A549 (cell line): Measurements from ENCODE around the gene DUSP2. TPM values are rescaled to one million over a fixed set of nuclear protein-coding genes. Genes with fewer than 3 reads are reported as not detected.

Experiments
- ATAC-seq, 2 experiments: fragments of 200-7000 bp in 1 of 2; fragments of >200 bp in 1 of 2; cut with Nextera tagmentation in 1 of 2; cut with Tn5 transposase in 1 of 2; 3 replicates each; pipeline versions ENCODE4 v1.8.0 to v1.9.1; 2018 to 2020; ENCODE audit warnings: mild to moderate bottlenecking in 1 of 2, moderate library complexity in 1 of 2
- CTCF ChIA-PET: fragments of 300-600 bp; sonication (Branson Sonifier 250); formaldehyde crosslinking; extraction: SDS; loops from one replicate; lab custom pipeline; 2021; ENCODE audit warnings: antibody characterized with exemption, inconsistent platforms; lab: Yijun Ruan, JAX
- POLR2A ChIA-PET: fragments of 350-600 bp; formaldehyde crosslinking; extraction: SDS; loops from one replicate; lab custom pipeline; 2021; ENCODE audit warnings: antibody characterized with exemption, inconsistent platforms; lab: Yijun Ruan, JAX
- DNase-seq, 2 experiments: peaks; one replicate each; pipeline versions ENCODE4 v3.0.0 to v3.0.0-alpha.2; 2011 to 2016; ENCODE audit warnings: low read depth in 1 of 2, low spot score in 1 of 2
- FAIRE-seq: peaks from 2 replicates; lab custom pipeline; 2011; peaks lifted over from hg19 to GRCh38; lab: Jason Lieb, UNC
- H3K27ac ChIP-seq, 2 experiments: fragments of >200 bp; sonication (Bioruptor Twin); formaldehyde crosslinking; 3 replicates each; pipeline ENCODE4 v1.5.1; 2016 to 2017
- H3K4me1 ChIP-seq: fragments of >200 bp; sonication (Bioruptor Twin); formaldehyde crosslinking; 3 replicates; pipeline ENCODE4 v1.6.1; 2016
- H3K4me2 ChIP-seq: fragments of >200 bp; sonication (Bioruptor Twin); formaldehyde crosslinking; 3 replicates; pipeline ENCODE4 v1.6.1; 2016
- H3K4me3 ChIP-seq: fragments of >200 bp; sonication (Bioruptor Twin); formaldehyde crosslinking; 3 replicates; pipeline ENCODE4 v1.5.1; 2016
- H3K9me3 ChIP-seq: fragments of >200 bp; sonication (Bioruptor Twin); formaldehyde crosslinking; 3 replicates; pipeline ENCODE4 v1.6.1; 2016
- CEBPB ChIP-seq, 2 experiments: fragments of >200 bp in 1 of 2; sonication (Bioruptor Twin) in 1 of 2; formaldehyde crosslinking in 1 of 2; IDR thresholded peaks; 2 replicates each; pipeline ENCODE4 v1.6.1; 2012 to 2016
- CHD2 ChIP-seq: fragments of 150-350 bp; IDR thresholded peaks from 2 replicates; pipeline ENCODE4 v1.6.1; 2014; ENCODE audit warnings: low read length; ENCODE audit not compliant: partially characterized antibody
- EHF ChIP-seq: fragments of 250-450 bp; sonication (Bioruptor Pico); IDR thresholded peaks from 2 replicates; pipeline ENCODE4 v1.5.0; 2020; ENCODE audit warnings: mild to moderate bottlenecking
- ESRRA ChIP-seq: fragments of 150-350 bp; IDR thresholded peaks from 2 replicates; pipeline ENCODE4 v1.6.1; 2014; ENCODE audit warnings: mild to moderate bottlenecking, low read length, borderline replicate concordance
- FOXS1 ChIP-seq: fragments of 250-450 bp; sonication (Bioruptor Pico); IDR thresholded peaks from 2 replicates; pipeline ENCODE4 v1.5.0; 2020; ENCODE audit warnings: mild to moderate bottlenecking, moderate library complexity
- HEYL ChIP-seq: fragments of 250-450 bp; sonication (Bioruptor Pico); IDR thresholded peaks from 2 replicates; pipeline ENCODE4 v1.8.0; 2021; ENCODE audit warnings: mild to moderate bottlenecking, moderate library complexity
- HOXA7 ChIP-seq: fragments of 250-450 bp; sonication (Bioruptor Pico); IDR thresholded peaks from 2 replicates; pipeline ENCODE4 v1.5.0; 2020; ENCODE audit warnings: mild to moderate bottlenecking, moderate library complexity
- HOXB5 ChIP-seq: fragments of 250-450 bp; sonication (Bioruptor Pico); IDR thresholded peaks from 2 replicates; pipeline ENCODE4 v1.5.0; 2020; ENCODE audit warnings: mild to moderate bottlenecking, moderate library complexity
- MYC ChIP-seq: IDR thresholded peaks from 2 replicates; pipeline ENCODE4 v1.6.1; 2012; ENCODE audit warnings: mild to moderate bottlenecking, inconsistent platforms, low read length, improper control_type of control experiment, borderline replicate concordance
- NFE2L2 ChIP-seq: fragments of 150-350 bp; conservative IDR thresholded peaks from 2 replicates; pipeline ENCODE4 v1.6.1; 2014; ENCODE audit warnings: low read length
- NPAS2 ChIP-seq: fragments of 250-450 bp; sonication (Bioruptor Pico); IDR thresholded peaks from 2 replicates; pipeline ENCODE4 v1.8.0; 2022; ENCODE audit warnings: mild to moderate bottlenecking, moderate library complexity, borderline replicate concordance
- NR3C1 ChIP-seq: fragments of >200 bp; sonication (Bioruptor Twin); formaldehyde crosslinking; IDR thresholded peaks from 3 replicates; pipeline ENCODE4 v1.6.1; 2017
- PHF8 ChIP-seq: fragments of 200-600 bp; sonication (generic); IDR thresholded peaks from 2 replicates; pipeline ENCODE4 v1.6.1; 2016; ENCODE audit warnings: low read depth, mild to moderate bottlenecking, antibody characterized with exemption, moderate library complexity, borderline replicate concordance
- POLR2A ChIP-seq: IDR thresholded peaks from 2 replicates; pipeline ENCODE4 v1.6.1; 2012; ENCODE audit warnings: mild to moderate bottlenecking, low read length
- POLR2AphosphoS2 ChIP-seq: conservative IDR thresholded peaks from 2 replicates; pipeline ENCODE4 v1.6.1; 2012; ENCODE audit warnings: low read length, improper control_type of control experiment, inconsistent platforms
- RAD21 ChIP-seq, 2 experiments: fragments of >200 bp in 1 of 2; sonication (Bioruptor Twin) in 1 of 2; formaldehyde crosslinking in 1 of 2; IDR thresholded peaks in 1 of 2; conservative IDR thresholded peaks in 1 of 2; 2 replicates in 1 of 2; 3 replicates in 1 of 2; pipeline ENCODE4 v1.6.1; 2012 to 2018; ENCODE audit warnings: inconsistent platforms in 1 of 2
- RARB ChIP-seq: fragments of 250-450 bp; sonication (Bioruptor Pico); IDR thresholded peaks from 2 replicates; pipeline ENCODE4 v1.8.0; 2021; ENCODE audit warnings: mild to moderate bottlenecking, moderate library complexity
- RCOR1 ChIP-seq: fragments of 150-350 bp; IDR thresholded peaks from 2 replicates; pipeline ENCODE4 v1.6.1; 2014; ENCODE audit warnings: antibody characterized with exemption, low read length, low read depth
- RNF2 ChIP-seq: fragments of 200-600 bp; sonication (generic); IDR thresholded peaks from 2 replicates; pipeline ENCODE4 v1.6.1; 2016; ENCODE audit warnings: low read depth, mild to moderate bottlenecking, antibody characterized with exemption, moderate library complexity, borderline replicate concordance
- SREBF2 ChIP-seq: fragments of 450-650 bp; IDR thresholded peaks from 2 replicates; pipeline ENCODE4 v1.6.1; 2014; ENCODE audit warnings: mild to moderate bottlenecking, moderate library complexity
- TFCP2L1 ChIP-seq: fragments of 250-450 bp; sonication (Bioruptor Pico); IDR thresholded peaks from 2 replicates; pipeline ENCODE4 v1.5.0; 2021; ENCODE audit warnings: mild to moderate bottlenecking
- TP53 ChIP-seq: fragments of 250-450 bp; sonication (Bioruptor Pico); IDR thresholded peaks from 2 replicates; pipeline ENCODE4 v1.5.0; 2021; ENCODE audit warnings: mild to moderate bottlenecking, moderate library complexity
- USF2 ChIP-seq: fragments of 450-650 bp; IDR thresholded peaks from 2 replicates; pipeline ENCODE4 v1.6.1; 2014; ENCODE audit warnings: antibody characterized with exemption
- ZNF302 ChIP-seq: fragments of 250-450 bp; sonication (Bioruptor Pico); IDR thresholded peaks from 2 replicates; pipeline ENCODE4 v1.9.0; 2021; ENCODE audit warnings: inconsistent platforms, mild to moderate bottlenecking, moderate library complexity
- WGBS: methylation state at CpG from one replicate; pipeline ENCODE4 v1.1.6; 2017; ENCODE audit errors: missing lambda C conversion rate; 5-methylcytosine and 5-hydroxymethylcytosine counted together
- polyA plus RNA-seq, 4 experiments: library from polyadenylated mRNA; depleted of rRNA in 3 of 4; stranded (reverse); fragments of >200 nt; fragmentation: RNase III in 1 of 4; extraction: RNeasy Plus Mini Kit Qiagen cat#74134 plus additional on column Dnase treatment in 1 of 4; gene quantifications; 2 replicates in 3 of 4; 3 replicates in 1 of 4; pipeline ENCODE4 v1.2.3, GENCODE V29; 2011 to 2017
- TF ChIP-seq, protein P1 (sequence below): fragments of 250-450 bp; sonication (Bioruptor Pico); IDR thresholded peaks from 2 replicates; pipeline ENCODE4 v1.5.0; 2020; ENCODE audit warnings: low read depth, mild to moderate bottlenecking, moderate library complexity

The DUSP2 gene
- polyA plus RNA-seq, 2 of the 4 experiments (the other 2 are of a cell fraction): 0.26 to 0.27 TPM

DNA sequence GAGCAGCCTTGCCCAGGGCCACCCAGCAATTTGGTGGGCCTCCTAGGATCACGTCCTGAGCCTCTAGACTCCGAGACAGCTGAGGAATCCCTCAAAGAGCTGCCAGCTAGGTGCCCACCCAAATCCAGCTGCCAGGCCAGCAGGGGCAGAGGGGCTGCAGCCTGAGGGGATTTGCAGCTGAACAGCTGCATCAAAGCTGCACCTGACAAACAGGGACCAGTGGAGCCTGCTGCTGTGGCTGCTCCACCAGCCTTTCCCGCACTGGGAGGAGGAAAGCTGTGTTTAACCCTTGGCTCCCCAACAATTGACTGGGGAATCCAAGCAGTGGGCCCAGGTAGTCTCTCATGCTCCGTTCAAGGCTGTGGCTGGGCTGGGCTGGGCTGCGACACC lies 37.1 kb downstream of the DUSP2 start:
- Histone ChIP-seq H3K27ac (no peak overlapping the region), H3K4me3 (no peak overlapping the region), H3K4me2 (no peak overlapping the region), H3K9me3 (peaks cover 12% of the 10 kb centered on the region), H3K4me1 (no peaks in the 10 kb centered on the region)
- FAIRE-seq (no peak), ATAC-seq (no peak), DNase-seq (no peak)
- CTCF ChIA-PET: interaction anchor here (1.0 to 15.3 kb wide), 6 partner anchors 6 to 115 kb away, joined by 3 to 126 read pairs (median 4); partner anchors contain the start of gene ADRA2B
- 56% methylated on average over 4 of the region's 5 CpGs for WGBS
- POLR2A ChIA-PET: no interaction called here
- no peak for TF ChIP-seq ZNF302
- no peak for TF ChIP-seq RCOR1
- TF ChIP-seq RARB: no peak
- TF ChIP-seq MYC: no peak
- no peak for TF ChIP-seq PHF8
- TF ChIP-seq NPAS2 (CRISPR knock-in tag): no peak
- no peak for TF ChIP-seq RNF2
- TF ChIP-seq NFE2L2: no peak
- no peak for TF ChIP-seq POLR2A
- TF ChIP-seq, protein P1, sequence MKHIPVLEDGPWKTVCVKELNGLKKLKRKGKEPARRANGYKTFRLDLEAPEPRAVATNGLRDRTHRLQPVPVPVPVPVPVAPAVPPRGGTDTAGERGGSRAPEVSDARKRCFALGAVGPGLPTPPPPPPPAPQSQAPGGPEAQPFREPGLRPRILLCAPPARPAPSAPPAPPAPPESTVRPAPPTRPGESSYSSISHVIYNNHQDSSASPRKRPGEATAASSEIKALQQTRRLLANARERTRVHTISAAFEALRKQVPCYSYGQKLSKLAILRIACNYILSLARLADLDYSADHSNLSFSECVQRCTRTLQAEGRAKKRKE (CRISPR knock-in tag): no peak
- no peak for TF ChIP-seq ESRRA

DNA sequence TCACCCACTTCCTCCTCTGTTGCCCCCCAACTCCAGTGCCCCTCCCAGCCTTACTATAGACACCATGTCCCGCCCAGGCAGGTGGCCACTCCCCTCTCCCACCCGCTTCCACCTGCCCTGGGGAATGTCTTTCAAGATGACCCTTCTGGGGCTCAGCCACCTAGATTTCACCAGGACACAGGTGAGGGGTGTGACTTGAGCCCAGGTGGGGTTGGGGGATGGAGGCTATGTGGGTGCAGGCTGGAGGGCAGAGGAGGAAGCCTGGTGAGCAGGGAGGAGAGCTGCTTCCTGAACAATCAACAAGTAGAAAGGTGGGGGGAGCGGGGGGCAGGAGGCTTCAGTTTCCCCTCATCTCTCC lies 37.6 kb downstream of the DUSP2 start:
- no peak for TF ChIP-seq TP53 (CRISPR knock-in tag)
- no peak for TF ChIP-seq EHF (CRISPR knock-in tag)
- TF ChIP-seq RNF2: no peak
- no peak for TF ChIP-seq NR3C1
- no peak for TF ChIP-seq POLR2AphosphoS2
- no peak for TF ChIP-seq RAD21 (conservative IDR thresholded peaks at IDR 0.05 in 1 of 2, IDR thresholded peaks at IDR 0.05 in 1 of 2)
- no peak for TF ChIP-seq MYC
- TF ChIP-seq HOXA7: no peak
- no peak for TF ChIP-seq CHD2
- no peak for TF ChIP-seq USF2
- no peak for TF ChIP-seq SREBF2
- TF ChIP-seq, all 56 proteins: peak for 0
- ATAC-seq (no peak), FAIRE-seq (no peak), DNase-seq (no peak)
- Histone ChIP-seq H3K4me2 (no peak overlapping the region), H3K27ac (no peak overlapping the region), H3K9me3 (peaks cover 12% of the 10 kb centered on the region), H3K4me1 (no peaks in the 10 kb centered on the region), H3K4me3 (no peak overlapping the region)
- CTCF ChIA-PET: interaction anchor here (0.7 to 15.3 kb wide), 4 partner anchors 7 to 85 kb away, joined by 3 to 126 read pairs (median 5); partner anchors contain the start of gene ADRA2B
- POLR2A ChIA-PET: no interaction called here
- 64% methylated on average over 1 of the region's 3 CpGs for WGBS

DNA sequence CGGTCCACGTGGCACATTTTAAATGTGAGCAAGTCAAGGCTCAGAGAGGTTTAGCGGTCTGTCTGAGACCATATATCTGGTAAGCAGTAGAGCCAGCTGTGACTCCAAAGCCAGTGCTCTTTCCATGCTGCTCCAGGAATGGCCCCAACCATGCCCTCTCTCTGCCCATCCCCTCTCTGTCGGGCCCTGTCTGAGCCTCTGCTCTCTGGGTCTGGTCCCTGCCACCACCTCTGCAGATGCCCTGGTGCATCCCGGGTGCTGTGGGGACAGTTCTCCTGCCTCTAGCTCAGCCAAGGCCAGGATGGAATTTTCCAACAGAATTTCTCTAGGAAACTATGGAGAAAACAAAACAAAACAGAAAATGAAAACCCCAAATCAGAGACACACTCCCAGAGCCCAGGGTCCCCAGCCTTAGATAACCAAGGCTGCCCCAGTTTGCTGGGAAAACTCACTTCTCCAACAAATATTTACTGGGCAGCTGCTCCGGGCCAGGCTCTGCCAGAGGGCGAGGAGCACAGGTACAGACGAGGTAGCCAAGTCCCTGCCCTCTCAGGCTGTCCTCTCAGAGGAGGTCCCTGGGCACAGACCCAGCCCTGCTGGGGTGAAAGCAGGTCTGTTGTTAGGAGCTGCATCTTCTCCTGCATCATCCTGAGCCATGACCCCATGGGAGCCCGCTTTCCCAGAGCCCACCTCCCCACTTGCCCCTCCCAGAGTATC lies 38.1 kb downstream of the DUSP2 start:
- no peak for FAIRE-seq
- TF ChIP-seq POLR2A (no peak), HOXB5 (CRISPR knock-in tag) (no peak), NFE2L2 (no peak), RNF2 (no peak), CEBPB (IDR thresholded peaks at IDR 0.05) (no peak), TFCP2L1 (CRISPR knock-in tag) (no peak), FOXS1 (no peak), HEYL (CRISPR knock-in tag) (no peak)
- WGBS: 44% methylated on average over 9 of the region's 9 CpGs

More for the DNA sequence above, 38.1 kb downstream of the DUSP2 start:
- DNase-seq: no peak
- POLR2A ChIA-PET: interaction anchor here (0.6 kb wide), 1 partner anchor 197 kb away, joined by 4 read pairs; no protein-coding TSS in a partner anchor
- Histone ChIP-seq H3K4me2 (no peak overlapping the region), H3K4me1 (no peaks in the 10 kb centered on the region), H3K27ac (no peak overlapping the region), H3K9me3 (peaks cover 12% of the 10 kb centered on the region), H3K4me3 (no peak overlapping the region)
- CTCF ChIA-PET: interaction anchor here (0.7 to 15.3 kb wide), 4 partner anchors 7 to 85 kb away, joined by 3 to 126 read pairs (median 5); partner anchors contain the start of gene ADRA2B
- ATAC-seq: no peak
